Gastrocnemius medialis (tissue), 4 donors: ENCODE data around the gene CELSR1. TPM values are rescaled to one million over a fixed set of nuclear protein-coding genes. Genes with fewer than 3 reads are reported as not detected.

Experiments
- ATAC-seq, 2 donors: fragments of 150-250 bp; one replicate each; pipeline ENCODE4 v1.9.1; 2016
- DNase-seq, 2 donors: peaks; one replicate each; pipeline ENCODE4 v3.0.0-alpha.2; 2019
- H3K27ac ChIP-seq, 4 donors: fragments of 200-600 bp; sonication (generic); 1 replicate in 1 of 4; 2 replicates in 3 of 4; pipeline ENCODE4 v1.5.1; 2016 to 2018; ENCODE audit warnings: mild to moderate bottlenecking in 2 of 4, moderate library complexity in 1 of 4
- H3K27me3 ChIP-seq, 3 donors: fragments of 200-600 bp; sonication (generic) in 2 of 3; 1 replicate in 1 of 3; 2 replicates in 2 of 3; pipeline versions ENCODE4 v1.5.1 to v1.6.0; 2016 to 2019; ENCODE audit warnings: mild to moderate bottlenecking in 1 of 3, moderate library complexity in 1 of 3
- H3K36me3 ChIP-seq, 2 donors: fragments of 200-600 bp; sonication (generic) in 1 of 2; one replicate each; pipeline ENCODE4 v1.5.1; 2017 to 2018
- H3K4me1 ChIP-seq, 2 donors: fragments of 200-600 bp; sonication (generic) in 1 of 2; one replicate each; pipeline ENCODE4 v1.5.1; 2016 to 2017; ENCODE audit warnings: mild to moderate bottlenecking in 2 of 2
- H3K4me3 ChIP-seq, 4 donors: fragments of 200-600 bp; sonication (generic) in 3 of 4; 1 replicate in 1 of 4; 2 replicates in 3 of 4; pipeline ENCODE4 v1.5.1; 2016 to 2019; ENCODE audit warnings: mild to moderate bottlenecking in 2 of 4
- H3K9me3 ChIP-seq, 3 donors: fragments of 200-600 bp; sonication (generic) in 2 of 3; 1 replicate in 1 of 3; 2 replicates in 2 of 3; pipeline ENCODE4 v1.5.1; 2016 to 2019
- CTCF ChIP-seq, 5 experiments: fragments of 450-650 bp in 3 of 5; fragments of 200-600 bp in 2 of 5; sonication (generic) in 2 of 5; IDR thresholded peaks in 4 of 5; conservative IDR thresholded peaks in 1 of 5; 1 replicate in 4 of 5; 2 replicates in 1 of 5; pipeline ENCODE4 v1.5.1; 2016 to 2019; ENCODE audit warnings: antibody characterized with exemption in 5 of 5, mild to moderate bottlenecking in 3 of 5, moderate library complexity in 3 of 5
- POLR2A ChIP-seq, 2 donors: fragments of 450-650 bp; IDR thresholded peaks; one replicate each; pipeline ENCODE4 v1.6.1; 2017; ENCODE audit warnings: antibody characterized with exemption in 2 of 2, mild to moderate bottlenecking in 2 of 2, moderate library complexity in 2 of 2
- in situ Hi-C, 4 donors: fragments of 200-750 bp; cut with MboI; loops; one replicate each; pipeline versions ENCODE4 v1.15.0 to v1.8.0; 2017; ENCODE audit warnings: low sequenced_read_pairs in 4 of 4
- intact Hi-C: fragments of 100-400 bp; cut with DNase I; formaldehyde crosslinking; loops from one replicate; pipeline ENCODE4 v1.15.1; 2023; ENCODE audit warnings: low total_unique reads
- total RNA-seq, 4 donors: library from RNA; depleted of rRNA; stranded (reverse); fragments of >200 nt; gene quantifications; one replicate each; pipeline versions ENCODE4 v1.1.0 to v1.2.3, GENCODE V29; 2016

Gene CELSR1
- total RNA-seq, 4 donors from 2014 or later, result 0.10 to 1.5 (median 0.87) TPM

- H3K4me3 ChIP-seq, result no peak overlapping the region
- TF ChIP-seq CTCF (IDR thresholded peaks at IDR 0.05 in 4 of 5, conservative IDR thresholded peaks at IDR 0.05 in 1 of 5), result no peak
- H3K27me3 ChIP-seq, result no peaks in the 10 kb centered on the region
- H3K36me3 ChIP-seq, result no peaks in the 10 kb centered on the region
- ATAC-seq, result no peak
- DNase-seq, result no peak
- no peaks in the 10 kb centered on the region for H3K9me3 ChIP-seq
- in situ Hi-C loops, result loop anchor here in 3 of 4 donors (10.0 to 25.0 kb wide), 4 partner anchors 127 to 244 kb away; no protein-coding TSS in a partner anchor
- H3K4me1 ChIP-seq, result peaks cover 5 to 6% of the 10 kb centered on the region in 2 donors
- intact Hi-C loops, result loop anchor here (5.0 kb wide), 1 partner anchor 117 kb away; no protein-coding TSS in a partner anchor
- H3K27ac ChIP-seq, result no peak overlapping the region
Observed at GRCh38 chr22:46560696-46561295, 23.4 kb upstream of the CELSR1 start.

- Histone ChIP-seq H3K4me1 (no peaks in the 10 kb centered on the region), H3K4me3 (no peak overlapping the region), H3K27me3 (no peaks in the 10 kb centered on the region), H3K9me3 (no peaks in the 10 kb centered on the region), H3K36me3 (no peaks in the 10 kb centered on the region), H3K27ac (no peak overlapping the region)
- ATAC-seq, result no peak
- no peak for TF ChIP-seq CTCF (IDR thresholded peaks at IDR 0.05 in 4 of 5, conservative IDR thresholded peaks at IDR 0.05 in 1 of 5)
- in situ Hi-C loops (loop anchor here in 2 of 4 donors (25.0 kb wide), 3 partner anchors 129 to 229 kb away; no protein-coding TSS in a partner anchor), intact Hi-C loops (no loop called here)
- no peak for DNase-seq
Observed at GRCh38 chr22:46557736-46558480, 20.5 kb upstream of the CELSR1 start.

GRCh38 chr22:46556775-46557174 is 19.4 kb upstream of the CELSR1 start:
- Histone ChIP-seq H3K36me3 (no peaks in the 10 kb centered on the region), H3K4me1 (no peaks in the 10 kb centered on the region), H3K9me3 (no peaks in the 10 kb centered on the region), H3K4me3 (no peak overlapping the region), H3K27me3 (no peaks in the 10 kb centered on the region), H3K27ac (no peak overlapping the region)
- intact Hi-C loops (no loop called here), in situ Hi-C loops (loop anchor here in 2 of 4 donors (25.0 kb wide), 3 partner anchors 131 to 231 kb away; no protein-coding TSS in a partner anchor)
- ATAC-seq, result no peak
- TF ChIP-seq POLR2A (IDR thresholded peaks at IDR 0.05) (no peak), CTCF (IDR thresholded peaks at IDR 0.05 in 4 of 5, conservative IDR thresholded peaks at IDR 0.05 in 1 of 5) (no peak)
- no peak for DNase-seq

GRCh38 chr22:46553189-46553588 is 15.8 kb upstream of the CELSR1 start:
- DNase-seq (no peak), ATAC-seq (no peak)
- Histone ChIP-seq H3K4me3 (no peak overlapping the region), H3K27me3 (no peaks in the 10 kb centered on the region), H3K27ac (no peak overlapping the region), H3K36me3 (no peaks in the 10 kb centered on the region), H3K4me1 (no peaks in the 10 kb centered on the region), H3K9me3 (no peaks in the 10 kb centered on the region)
- in situ Hi-C loops (loop anchor here in 2 of 4 donors (25.0 kb wide), 3 partner anchors 134 to 234 kb away; no protein-coding TSS in a partner anchor), intact Hi-C loops (no loop called here)
- TF ChIP-seq CTCF (IDR thresholded peaks at IDR 0.05 in 4 of 5, conservative IDR thresholded peaks at IDR 0.05 in 1 of 5) (no peak), POLR2A (IDR thresholded peaks at IDR 0.05) (no peak)
